Pancreas (tissue), 10 donors: ENCODE measurements around the gene SKP2. TPM values are rescaled to one million over a fixed set of nuclear protein-coding genes. Genes with fewer than 3 reads are reported as not detected.

Experiments
- ATAC-seq, 4 donors: fragments of 200-7000 bp; cut with Tn5 transposase; one replicate each; pipeline versions ENCODE4 v1.8.0 to v1.9.1; 2020; ENCODE audit warnings: mild to moderate bottlenecking in 4 of 4, moderate library complexity in 4 of 4
- DNase-seq, 6 donors: peaks; one replicate each; pipeline ENCODE4 v3.0.0-alpha.2; 2020
- FAIRE-seq: peaks from 2 replicates; lab custom pipeline; 2012; peaks lifted over from hg19 to GRCh38; lab: Jason Lieb, UNC
- H3K27ac ChIP-seq, 4 donors: fragments of 200-600 bp; sonication (generic); 1 replicate in 3 of 4; 2 replicates in 1 of 4; pipeline versions ENCODE4 v1.5.0 to v1.8.0; 2020
- H3K27me3 ChIP-seq, 4 donors: fragments of 200-600 bp; one replicate each; pipeline ENCODE4 v1.8.0; 2021
- H3K36me3 ChIP-seq, 3 donors: fragments of 200-600 bp; sonication (generic) in 1 of 3; one replicate each; pipeline versions ENCODE4 v1.5.0 to v1.8.0; 2020 to 2021
- H3K4me1 ChIP-seq, 3 donors: fragments of 200-600 bp; one replicate each; pipeline ENCODE4 v1.8.0; 2021
- H3K4me3 ChIP-seq, 4 donors: fragments of 200-600 bp; sonication (generic) in 2 of 4; one replicate each; pipeline versions ENCODE4 v1.5.0 to v1.8.0; 2020 to 2021
- H3K9me3 ChIP-seq, 4 donors: fragments of 200-600 bp; one replicate each; pipeline ENCODE4 v1.8.0; 2021
- WGBS, 2 donors: extraction: QIAGEN DNeasy Blood & Tissue Kit; methylation state at CpG; one replicate each; pipeline ENCODE4 v1.1.7; 2013; 5-methylcytosine and 5-hydroxymethylcytosine counted together
- intact Hi-C, 3 donors: fragments of 100-400 bp; cut with DNase I; formaldehyde crosslinking; loops; one replicate each; pipeline versions ENCODE4 v1.11.1 to v1.14.2; 2022
- polyA plus RNA-seq, 2 donors: library from polyadenylated mRNA; stranded (reverse); fragments of 200-250 nt; gene quantifications; one replicate each; pipeline ENCODE4 v1.2.3, GENCODE V29; 2013
- total RNA-seq, 6 donors: library from RNA; stranded (reverse); fragmentation: NEBNext Ultra II Directional in 4 of 6; extraction: Animal tissue kit (Norgen Biotek cat#: 25700) in 4 of 6; gene quantifications; one replicate each; pipeline versions ENCODE4 v1.2.1 to v1.2.4, GENCODE V29; 2021 to 2023
- TF ChIP-seq, protein P1 (sequence below), 4 donors: fragments of 200-600 bp; sonication (generic) in 3 of 4; IDR thresholded peaks; one replicate each; pipeline versions ENCODE4 v1.5.0 to v1.8.0; 2021; ENCODE audit warnings: antibody characterized with exemption in 4 of 4
- donor health status: healthy with polysubstance abuse.
- donor health status: DM: no; HTN: no; CAD: no; lungs with moderate emphysema.
- donor health status: DM: no; HTN: no; CAD: no.
- donor health status: control.
- donor health status: control.
- donor health status: Bipolar disorder and iron deficiency.
- donor health status: DM: yes; HTN: yes; CAD: no.
- donor health status: DM: no; HTN: no; CAD: no.
- donor health status: DM: no; HTN: no; CAD: no.
- donor health status: DM: yes; HTN: yes; CAD: no.

Gene SKP2
- total and polyA plus RNA-seq, 8 donors, result 1.5 to 8.7 (median 4.0) TPM

- no peak overlapping the region for H3K4me3 ChIP-seq
- H3K27me3 ChIP-seq, result no peaks in the 10 kb centered on the region
- H3K36me3 ChIP-seq, result no peaks in the 10 kb centered on the region
- 87 to 91% methylated on average over 4 of the region's 4 CpGs for WGBS, 2 donors
- ATAC-seq (peak in 1 of 4 donors; percentile 30), FAIRE-seq (no peak), DNase-seq (no peak)
- H3K27ac ChIP-seq, result no peak overlapping the region
- intact Hi-C loops, result no loop called here
- no peaks in the 10 kb centered on the region for H3K4me1 ChIP-seq
- TF ChIP-seq, protein P1, sequence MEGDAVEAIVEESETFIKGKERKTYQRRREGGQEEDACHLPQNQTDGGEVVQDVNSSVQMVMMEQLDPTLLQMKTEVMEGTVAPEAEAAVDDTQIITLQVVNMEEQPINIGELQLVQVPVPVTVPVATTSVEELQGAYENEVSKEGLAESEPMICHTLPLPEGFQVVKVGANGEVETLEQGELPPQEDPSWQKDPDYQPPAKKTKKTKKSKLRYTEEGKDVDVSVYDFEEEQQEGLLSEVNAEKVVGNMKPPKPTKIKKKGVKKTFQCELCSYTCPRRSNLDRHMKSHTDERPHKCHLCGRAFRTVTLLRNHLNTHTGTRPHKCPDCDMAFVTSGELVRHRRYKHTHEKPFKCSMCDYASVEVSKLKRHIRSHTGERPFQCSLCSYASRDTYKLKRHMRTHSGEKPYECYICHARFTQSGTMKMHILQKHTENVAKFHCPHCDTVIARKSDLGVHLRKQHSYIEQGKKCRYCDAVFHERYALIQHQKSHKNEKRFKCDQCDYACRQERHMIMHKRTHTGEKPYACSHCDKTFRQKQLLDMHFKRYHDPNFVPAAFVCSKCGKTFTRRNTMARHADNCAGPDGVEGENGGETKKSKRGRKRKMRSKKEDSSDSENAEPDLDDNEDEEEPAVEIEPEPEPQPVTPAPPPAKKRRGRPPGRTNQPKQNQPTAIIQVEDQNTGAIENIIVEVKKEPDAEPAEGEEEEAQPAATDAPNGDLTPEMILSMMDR (IDR thresholded peaks at IDR 0.05), result no peak
- no peaks in the 10 kb centered on the region for H3K9me3 ChIP-seq
These were observed 9.4 kb downstream of the SKP2 start for GRCh38 chr5:36161361-36161760.

GRCh38 chr5:36162810-36163486 lies 11.0 kb downstream of the SKP2 start:
- TF ChIP-seq, protein P1 (IDR thresholded peaks at IDR 0.05), result no peak
- H3K9me3 ChIP-seq, result no peaks in the 10 kb centered on the region
- WGBS, 2 donors, result 85 to 89% methylated on average over 9 of the region's 9 CpGs
- no peak overlapping the region for H3K27ac ChIP-seq
- no peaks in the 10 kb centered on the region for H3K36me3 ChIP-seq
- intact Hi-C loops, result no loop called here
- H3K4me3 ChIP-seq, result no peak overlapping the region
- H3K4me1 ChIP-seq, result no peaks in the 10 kb centered on the region
- no peak for ATAC-seq
- no peak for FAIRE-seq
- DNase-seq, result no peak
- H3K27me3 ChIP-seq, result no peaks in the 10 kb centered on the region

DNA sequence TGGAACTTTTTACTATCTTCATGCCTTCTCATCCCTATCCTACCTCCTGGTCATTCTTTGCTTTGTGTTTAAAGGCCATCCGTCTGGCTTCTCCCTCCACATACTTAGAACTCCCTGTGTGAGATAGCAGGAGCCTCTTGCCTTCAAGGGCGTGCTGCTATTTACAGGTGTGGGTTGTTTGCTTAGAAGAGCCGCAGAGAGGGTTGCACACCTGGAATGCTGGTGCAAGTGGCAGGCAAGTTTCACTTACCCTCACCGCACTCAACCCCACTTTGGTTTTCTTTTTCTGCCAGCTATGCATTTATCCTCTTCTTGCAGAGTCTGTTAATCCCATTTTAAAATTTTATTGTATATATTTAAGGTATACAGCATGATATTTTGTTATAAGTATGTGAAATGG lies 12.6 kb downstream of the SKP2 start:
- TF ChIP-seq, protein P1 (IDR thresholded peaks at IDR 0.05), result no peak
- no peak overlapping the region for H3K4me3 ChIP-seq
- 88 to 90% methylated on average over 4 of the region's 4 CpGs for WGBS, 2 donors
- no peak for DNase-seq
- ATAC-seq, result no peak
- H3K27ac ChIP-seq, result no peak overlapping the region
- intact Hi-C loops, result no loop called here
- no peaks in the 10 kb centered on the region for H3K9me3 ChIP-seq
- FAIRE-seq, result no peak
- H3K4me1 ChIP-seq, result no peaks in the 10 kb centered on the region
- H3K36me3 ChIP-seq, result no peaks in the 10 kb centered on the region
- no peaks in the 10 kb centered on the region for H3K27me3 ChIP-seq

DNA sequence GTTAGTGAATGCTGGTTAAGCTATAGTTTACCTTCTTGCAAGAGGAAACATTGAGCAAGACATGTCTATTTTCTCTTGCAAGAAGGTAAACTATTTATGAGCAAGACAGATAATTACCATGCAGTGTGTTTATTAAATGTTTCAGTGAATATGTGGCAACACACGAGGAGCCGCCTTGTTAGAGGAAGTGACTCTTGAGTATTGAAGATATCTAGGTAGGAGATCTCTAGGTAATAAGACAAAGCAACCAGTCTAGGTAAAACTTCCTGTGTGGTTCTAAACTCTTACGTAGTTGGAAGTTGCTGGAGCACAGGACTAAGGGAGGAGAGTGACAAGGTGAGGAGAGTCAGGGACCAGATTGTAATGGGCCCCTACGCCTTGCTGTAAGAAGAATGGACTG lies 16.8 kb downstream of the SKP2 start:
- 91 to 99% methylated on average over 4 of the region's 4 CpGs for WGBS, 2 donors
- Histone ChIP-seq H3K36me3 (no peaks in the 10 kb centered on the region), H3K4me1 (peaks cover 0 to 8% (median 0%) of the 10 kb centered on the region in 3 donors), H3K9me3 (no peaks in the 10 kb centered on the region), H3K4me3 (no peak overlapping the region), H3K27me3 (no peaks in the 10 kb centered on the region), H3K27ac (no peak overlapping the region)
- DNase-seq, result no peak
- FAIRE-seq, result no peak
- TF ChIP-seq, protein P1 (IDR thresholded peaks at IDR 0.05), result no peak
- ATAC-seq, result no peak
- intact Hi-C loops, result no loop called here

DNA sequence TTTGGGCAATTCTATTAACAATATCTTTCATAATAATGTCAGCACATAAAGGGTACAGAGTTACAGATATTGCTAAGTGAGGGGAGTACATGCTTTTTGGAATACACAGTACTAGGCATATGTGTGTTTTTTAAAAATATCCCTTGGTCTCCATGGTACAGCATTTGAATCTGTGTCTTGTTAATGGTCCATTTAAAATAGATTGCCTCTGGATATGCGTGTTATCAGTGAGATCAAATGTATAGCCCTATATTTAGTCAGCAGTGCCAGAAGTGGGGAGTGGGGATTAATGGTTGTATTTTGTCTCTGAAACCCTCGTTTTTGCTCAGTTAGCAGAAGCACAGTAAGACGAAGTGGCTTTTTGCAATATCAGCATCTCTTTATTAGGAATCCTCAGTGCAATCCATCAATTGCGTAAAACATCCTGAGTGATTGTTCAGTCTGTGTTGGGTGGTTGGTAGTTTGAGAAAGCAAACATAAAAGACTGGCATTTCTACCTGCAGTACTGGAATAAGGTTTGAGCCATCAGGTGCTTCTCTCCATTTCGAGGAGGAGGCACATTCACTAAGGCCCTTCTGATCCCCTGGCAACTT lies 19.0 kb downstream of the SKP2 start:
- Histone ChIP-seq H3K27ac (no peak overlapping the region), H3K36me3 (no peaks in the 10 kb centered on the region), H3K9me3 (no peaks in the 10 kb centered on the region), H3K4me3 (no peak overlapping the region), H3K27me3 (no peaks in the 10 kb centered on the region), H3K4me1 (peaks cover 0 to 8% (median 0%) of the 10 kb centered on the region in 3 donors)
- DNase-seq (no peak), ATAC-seq (no peak), FAIRE-seq (no peak)
- intact Hi-C loops, result no loop called here
- TF ChIP-seq, protein P1 (IDR thresholded peaks at IDR 0.05), result no peak
- WGBS, 2 donors, result 87 to 88% methylated on average over 5 of the region's 5 CpGs
